GM19025 (cell line): Measurements from ENCODE around the gene SVIL.
"Not testable (repeated sequence)": the region's sequence is repeated elsewhere in the genome, so short reads cannot be mapped to it uniquely, and the experiment has no call there.

ENCODE experiments used
- ATAC-seq: cut with Tn5 transposase; IDR thresholded peaks from one replicate; pipeline ENCODE4 v1.9.1; 2021; ENCODE audit warnings: mild to moderate bottlenecking, low read depth, moderate library complexity; ENCODE audit not compliant: unreplicated experiment

The SVIL gene

DNA sequence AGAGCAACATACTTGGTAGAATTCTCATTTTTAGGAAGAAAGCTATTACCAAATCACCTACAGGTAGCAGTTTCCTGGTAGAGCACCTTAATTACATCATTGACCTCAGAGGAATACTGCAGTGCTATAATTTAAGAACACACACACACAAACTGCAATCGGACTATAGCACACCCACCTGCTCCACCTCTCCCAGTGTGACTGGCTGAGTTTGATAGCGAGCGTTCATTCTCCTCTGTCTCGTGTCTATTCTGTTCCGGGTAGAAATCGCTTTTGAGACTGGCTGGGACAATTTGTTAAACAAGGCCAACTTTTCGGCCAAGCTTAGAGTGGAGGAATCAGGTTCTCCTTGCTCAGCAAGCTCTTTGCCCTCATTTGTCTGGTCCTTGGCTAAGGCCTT is 110.5 kb downstream of the SVIL start:
- ATAC-seq: no peak

DNA sequence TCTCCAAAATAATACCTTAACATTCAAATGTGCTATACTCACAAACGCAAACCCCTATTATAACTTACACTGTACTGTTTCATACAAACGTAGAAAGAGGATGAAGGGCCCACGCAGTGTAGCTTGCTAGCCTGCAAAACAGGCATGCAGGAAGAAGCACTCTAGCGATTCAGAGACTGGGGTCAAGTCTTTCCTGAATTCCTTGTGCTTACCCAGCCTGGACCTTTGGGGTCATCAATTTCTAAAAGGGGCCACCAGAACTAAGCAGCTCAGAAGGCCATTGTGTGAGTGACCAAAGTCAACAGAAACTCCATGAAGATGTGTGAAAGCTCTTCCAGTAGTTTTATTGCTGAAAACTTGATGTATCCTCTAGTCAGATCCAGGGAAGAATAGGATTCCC is 111.9 kb downstream of the SVIL start:
- no peak for ATAC-seq

DNA sequence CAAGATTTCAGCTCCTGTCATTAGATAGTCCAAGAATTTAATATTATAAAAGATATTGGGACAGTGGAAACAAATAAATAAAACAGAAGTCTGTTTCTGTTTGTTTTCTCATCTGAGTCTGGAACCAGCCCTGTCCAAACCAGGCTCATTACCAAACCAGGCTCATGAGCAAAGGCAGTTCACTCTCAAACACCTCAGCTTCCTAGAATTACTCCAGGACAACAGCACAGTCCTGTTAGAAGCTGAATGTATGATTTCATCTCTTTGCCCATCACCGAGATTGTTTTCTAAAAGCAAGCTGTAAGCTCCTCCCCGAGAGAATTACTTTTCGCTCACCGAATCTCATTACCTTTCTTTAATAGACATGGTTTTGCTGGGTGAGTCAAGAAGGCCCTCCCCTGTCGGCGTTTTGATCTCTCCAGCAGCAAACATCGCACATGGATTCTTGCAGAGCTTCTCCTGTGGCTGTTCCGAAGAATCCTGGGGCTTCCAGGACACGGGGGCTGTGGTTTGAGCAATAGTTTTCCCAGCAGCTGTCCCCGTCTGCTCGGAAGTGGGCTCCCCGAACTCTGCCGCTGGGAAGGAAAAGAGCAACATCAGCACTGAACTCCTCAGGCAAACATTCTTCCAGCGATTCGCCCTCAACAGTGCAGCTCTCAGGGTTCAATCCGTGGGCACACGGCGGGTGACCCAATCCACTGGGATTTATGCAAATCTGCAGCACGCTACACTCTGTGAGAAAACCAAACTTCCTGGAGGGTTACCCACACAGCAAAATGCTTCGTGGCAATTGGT is 112.5 kb downstream of the SVIL start:
- ATAC-seq: no peak

DNA sequence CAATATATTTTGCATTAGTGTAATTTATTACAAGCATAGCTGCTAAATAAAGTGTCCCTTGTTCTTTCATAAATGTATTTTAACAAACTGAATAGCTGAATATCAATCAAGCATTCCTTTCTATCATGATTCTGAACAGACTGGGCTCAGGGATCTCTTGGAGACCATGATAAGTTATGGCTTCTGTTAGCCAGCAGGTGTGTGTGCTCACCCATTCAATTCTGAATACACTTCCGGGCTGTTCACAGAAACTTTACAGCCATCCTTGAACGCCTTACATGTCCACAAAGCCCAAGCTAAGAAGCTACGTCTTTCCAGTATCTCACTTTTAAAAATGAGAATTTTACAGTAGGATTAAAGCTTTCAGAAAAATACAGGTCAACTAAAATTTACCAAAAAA is 115.1 kb downstream of the SVIL start:
- no peak for ATAC-seq

DNA sequence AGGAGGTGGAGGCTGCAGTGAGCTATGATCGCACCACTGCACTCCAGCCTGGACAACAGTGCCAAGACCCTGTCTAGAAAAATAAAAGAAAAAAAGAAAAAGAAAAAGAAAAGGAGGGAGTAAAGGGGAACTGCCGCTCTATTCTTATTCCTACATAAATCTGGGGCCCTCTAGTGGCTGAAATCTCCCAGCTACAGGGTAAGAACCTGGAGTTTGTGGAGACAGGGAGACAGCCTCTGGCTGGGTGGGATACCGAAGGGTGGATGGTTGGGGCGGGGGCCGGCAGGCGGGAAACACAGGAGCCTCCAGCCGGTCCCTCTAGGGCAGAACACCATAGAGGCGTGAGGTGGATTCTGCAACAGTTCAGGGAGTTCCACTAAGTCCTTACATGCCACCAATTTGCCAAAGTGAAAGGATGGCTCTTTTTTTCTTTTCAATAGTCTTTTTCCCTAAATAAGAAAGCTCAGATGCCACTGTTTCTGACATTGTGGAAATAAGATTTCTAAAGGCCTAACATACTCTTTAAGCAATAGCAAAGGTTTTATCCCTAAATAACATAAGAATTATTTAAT is 117.3 kb downstream of the SVIL start:
- no peak for ATAC-seq

DNA sequence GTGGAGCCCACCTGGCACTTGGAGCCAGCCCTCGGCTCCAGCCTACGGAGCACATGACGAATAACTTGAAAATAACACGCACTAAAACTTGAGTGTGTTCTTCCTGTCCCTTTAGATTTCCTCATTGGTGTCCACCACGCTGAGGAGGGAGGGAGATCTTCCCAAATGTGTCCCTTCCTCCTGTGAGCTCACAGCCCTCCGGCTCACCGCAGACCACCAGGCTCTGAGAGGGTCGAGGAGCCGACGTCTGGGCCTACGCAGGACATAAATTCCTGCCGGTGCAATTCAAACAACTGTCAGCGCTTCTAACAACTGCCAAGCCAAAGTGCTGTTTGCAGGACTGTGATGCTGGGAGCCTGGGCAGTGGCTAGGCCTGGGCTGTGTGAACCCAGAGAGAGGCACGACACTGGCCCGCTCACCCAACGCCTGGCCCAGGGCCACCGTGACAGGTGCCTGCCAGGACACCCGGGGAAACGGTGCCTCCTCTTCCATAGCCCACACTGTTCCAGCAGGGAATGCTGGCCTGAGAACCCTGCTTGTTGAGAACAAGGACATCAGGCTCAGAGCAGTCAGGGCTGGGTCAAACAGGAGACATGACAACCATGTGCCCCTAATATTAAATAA is 118.3 kb downstream of the SVIL start:
- not testable (repeated sequence) for ATAC-seq

DNA sequence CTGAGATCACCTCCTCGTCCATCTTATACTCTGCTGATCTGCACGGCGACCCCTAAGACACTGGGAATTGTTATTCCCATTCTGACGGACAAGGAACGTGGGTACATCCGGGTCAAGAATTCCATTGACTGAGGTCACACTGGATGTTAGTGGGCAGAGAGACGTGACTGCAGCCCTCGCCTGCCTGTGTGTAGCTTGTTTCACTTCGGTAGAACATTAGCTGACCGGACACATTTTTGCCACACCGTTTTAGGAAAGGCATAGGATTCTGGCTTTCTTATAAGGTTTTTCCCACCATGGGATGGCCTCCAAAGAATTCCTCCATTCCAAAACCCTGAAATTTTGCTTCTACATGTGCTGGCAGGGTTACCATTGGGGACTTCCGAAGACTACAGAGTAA is 118.9 kb downstream of the SVIL start:
- ATAC-seq: not testable (repeated sequence)

DNA sequence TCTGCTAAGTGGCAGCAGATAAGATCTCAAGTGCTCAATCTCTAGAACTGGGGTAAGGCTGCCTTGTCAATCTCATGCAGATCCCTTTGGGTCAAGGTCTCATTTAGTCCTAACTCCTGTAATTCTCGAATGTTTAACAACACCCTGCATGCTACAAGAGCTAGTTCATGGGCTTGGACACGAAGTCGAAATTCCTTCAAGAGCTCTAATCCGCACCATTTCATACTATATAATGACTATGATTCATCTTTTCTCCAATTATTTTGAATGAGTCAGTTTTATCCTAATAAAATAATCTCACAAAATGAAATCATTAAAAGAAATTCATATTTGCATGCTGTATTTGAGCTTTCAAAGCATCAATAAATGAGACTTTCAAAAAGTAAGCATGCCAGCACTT is 119.7 kb downstream of the SVIL start:
- ATAC-seq: not testable (repeated sequence)

DNA sequence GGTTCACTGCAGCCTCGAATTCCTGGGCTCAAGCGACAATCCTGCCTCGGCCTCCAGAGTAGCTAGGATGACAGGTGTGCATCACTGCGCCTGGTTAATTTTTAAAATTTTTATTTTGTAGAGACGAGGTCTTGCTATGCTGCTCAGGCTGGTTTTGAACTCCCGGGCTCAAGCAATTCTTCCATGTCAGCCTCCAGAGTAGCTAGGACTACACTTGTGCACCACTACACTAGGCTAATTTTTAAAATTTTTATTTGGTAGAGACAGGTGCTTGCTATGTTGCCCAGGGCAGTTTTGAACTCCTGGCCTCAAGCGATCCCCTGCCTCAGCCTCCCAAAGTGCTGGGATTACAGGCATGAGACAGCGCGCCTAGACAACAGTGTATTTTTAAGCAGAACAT is 120.5 kb downstream of the SVIL start:
- ATAC-seq: no peak

DNA sequence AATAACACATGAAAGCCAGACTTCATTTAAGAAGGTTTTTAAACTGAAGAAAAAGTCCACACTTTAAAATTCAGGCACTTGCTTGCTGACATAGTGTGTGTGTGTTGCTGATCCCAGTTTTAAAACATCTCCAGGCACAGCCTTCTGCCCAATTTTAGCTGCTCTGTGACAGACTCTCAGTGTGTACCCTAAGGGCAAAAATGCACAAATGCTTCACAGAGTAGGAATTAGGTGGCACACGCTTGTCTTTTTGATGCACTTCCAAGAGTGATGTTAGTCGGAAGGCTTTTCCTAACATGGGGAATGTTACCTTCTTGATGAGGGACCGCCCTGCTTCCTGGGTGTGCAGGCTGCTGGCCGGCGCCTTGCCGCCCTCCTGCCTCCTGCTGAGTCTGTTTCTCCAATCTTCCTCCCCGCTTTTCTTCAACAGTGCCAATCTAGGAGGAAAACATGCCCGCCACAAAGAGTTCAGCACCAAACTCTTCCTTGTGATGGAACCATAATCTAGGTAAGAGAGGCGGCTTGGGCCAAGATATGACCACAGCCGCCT is 122.3 kb downstream of the SVIL start:
- ATAC-seq: no peak

DNA sequence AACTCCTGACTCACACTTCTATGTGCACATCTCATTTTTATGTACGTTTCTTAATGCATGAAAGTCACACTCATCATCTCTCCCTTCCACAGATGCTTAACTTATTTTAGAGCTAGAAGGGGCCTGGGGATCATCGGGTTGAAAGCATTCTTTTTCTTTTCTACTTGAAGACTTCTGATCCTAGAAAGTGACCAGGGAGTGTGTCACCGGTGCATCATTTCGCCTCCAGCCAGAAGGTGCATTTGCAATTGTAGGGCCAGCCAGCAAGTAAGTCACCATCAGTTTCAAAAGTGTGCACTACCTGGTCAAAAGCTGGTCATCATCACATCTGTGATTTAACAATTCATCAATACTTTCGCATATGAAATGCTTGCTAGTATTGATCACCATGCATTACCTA is 123.0 kb downstream of the SVIL start:
- ATAC-seq: not testable (repeated sequence)

DNA sequence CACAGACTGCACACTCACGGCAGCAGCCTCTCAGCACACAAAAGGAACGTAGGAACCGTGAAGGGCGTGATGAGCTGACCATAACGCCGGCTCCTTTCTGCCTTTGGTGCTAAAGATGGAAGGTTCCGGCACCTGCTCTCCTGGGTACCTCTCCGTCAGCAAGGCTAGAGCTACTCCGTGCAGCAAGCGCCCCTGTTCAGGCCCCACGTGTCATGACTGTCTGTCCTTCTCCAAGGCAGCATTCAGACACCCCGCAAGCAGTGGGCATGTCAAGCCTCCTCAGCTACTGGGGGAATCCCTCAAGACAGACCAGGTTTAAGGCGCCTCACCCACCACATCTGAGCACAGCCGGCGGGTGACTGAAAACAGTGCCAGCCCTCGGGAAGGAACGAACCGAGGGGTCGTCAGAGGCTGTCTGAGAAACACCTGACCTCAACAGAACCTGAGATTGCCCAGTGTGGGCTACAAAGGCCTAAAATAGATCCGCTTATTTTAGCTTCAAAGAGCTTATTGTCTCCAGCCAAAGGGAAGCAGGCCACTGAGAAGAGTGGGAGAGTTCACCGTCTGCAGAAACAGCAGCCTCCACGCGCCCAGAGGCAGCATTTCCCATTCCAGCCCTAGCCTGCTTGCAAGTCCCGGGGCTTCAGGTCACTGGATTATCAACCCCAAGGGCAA is 124.2 kb downstream of the SVIL start:
- ATAC-seq: not testable (repeated sequence)

DNA sequence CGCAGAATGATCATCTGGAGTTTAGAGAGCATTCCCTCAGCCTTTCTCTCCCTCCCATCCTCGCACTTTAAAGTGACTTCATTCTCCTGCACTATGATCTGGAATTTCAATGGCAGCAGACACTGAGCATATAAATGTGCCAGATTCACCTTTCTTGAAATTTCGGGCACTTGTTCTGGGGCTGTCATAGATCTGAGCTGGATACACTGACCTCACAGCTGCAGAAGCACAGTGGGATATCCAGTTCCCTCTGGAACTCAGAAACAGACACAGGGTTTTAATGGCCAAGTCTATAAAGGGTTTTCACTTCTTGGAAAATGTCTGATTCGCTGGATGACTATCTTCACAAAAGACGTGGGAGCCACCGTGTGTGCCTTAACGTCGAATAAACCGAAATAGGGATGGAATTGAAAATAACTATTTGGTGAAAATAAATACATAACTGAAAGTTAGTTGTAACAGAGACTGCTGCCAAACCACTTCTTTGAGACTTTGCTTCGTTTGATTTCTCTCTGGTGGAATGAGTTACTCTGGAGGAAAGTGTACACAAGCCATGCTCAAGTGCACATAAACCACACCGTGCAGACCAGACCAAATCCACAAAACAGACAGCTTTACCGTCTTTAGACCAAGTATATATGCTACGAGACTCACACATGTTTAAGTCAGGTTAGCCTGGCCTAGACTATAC is 126.1 kb downstream of the SVIL start:
- no peak for ATAC-seq

DNA sequence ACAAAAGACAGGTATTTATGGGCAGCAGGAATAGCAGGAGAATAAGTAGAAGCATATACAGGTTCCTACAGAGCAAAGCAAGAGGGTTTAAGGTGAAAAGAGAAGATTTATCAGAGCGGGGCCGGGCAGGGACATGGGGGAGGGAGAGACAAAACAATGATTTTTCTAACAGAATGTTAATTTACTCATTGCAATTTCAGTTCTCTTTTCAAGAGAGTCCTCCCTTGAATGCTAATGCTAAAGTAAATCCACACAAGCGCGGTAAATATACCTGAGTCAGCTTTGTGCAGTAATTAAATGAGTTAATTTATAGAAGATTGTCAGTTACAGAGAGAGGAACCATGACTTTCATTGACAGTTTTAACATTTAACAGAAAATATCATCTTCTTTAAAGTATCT is 127.0 kb downstream of the SVIL start:
- not testable (repeated sequence) for ATAC-seq

DNA sequence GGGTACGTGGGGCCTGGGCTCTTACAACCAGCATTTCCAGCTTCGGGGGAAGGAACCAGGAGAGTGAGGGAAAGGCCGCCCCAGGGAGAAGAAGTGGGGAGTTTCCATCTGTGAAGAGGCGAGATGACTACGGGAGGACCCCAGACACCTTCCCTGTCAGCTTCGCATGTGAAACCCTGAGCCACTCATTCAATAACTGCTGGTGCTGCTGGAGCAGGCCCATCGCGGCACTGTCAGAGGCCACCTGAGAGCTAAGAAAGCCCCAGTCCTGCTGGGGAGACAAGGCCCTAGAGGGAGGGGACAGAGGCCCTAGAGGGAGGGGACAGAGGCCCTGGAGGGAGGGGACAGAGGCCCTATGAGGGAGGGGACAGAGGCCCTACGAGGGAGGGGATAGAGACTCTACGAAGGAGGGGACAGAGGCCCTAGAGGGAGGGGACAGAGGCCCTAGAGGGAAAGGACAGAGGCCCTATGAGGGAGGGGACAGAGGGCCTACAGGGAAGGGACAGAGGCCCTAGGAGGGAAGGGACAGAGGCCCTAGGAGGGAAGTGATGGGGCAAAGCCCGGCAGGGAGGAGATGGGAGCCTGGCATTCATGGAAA is 128.3 kb downstream of the SVIL start:
- not testable (repeated sequence) for ATAC-seq

DNA sequence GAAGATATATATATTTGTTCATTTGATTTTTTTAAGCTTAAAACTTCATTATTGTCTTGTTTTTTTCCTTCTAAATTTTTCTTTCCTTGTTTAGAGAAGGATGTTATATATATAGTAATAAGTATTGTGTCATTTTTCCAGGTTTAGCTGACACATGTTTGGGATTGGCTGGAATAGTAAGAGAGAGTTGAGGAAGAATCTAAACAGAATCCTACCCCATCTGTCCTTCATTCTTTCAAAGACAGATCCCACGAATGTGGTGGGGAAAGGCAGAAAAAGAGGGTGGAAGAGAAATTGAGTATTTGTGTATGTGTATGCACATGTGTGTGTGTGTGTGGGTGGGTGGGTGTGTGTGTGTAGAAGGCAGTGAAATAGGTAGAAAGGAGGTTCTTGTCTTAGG is 132.4 kb downstream of the SVIL start:
- ATAC-seq: no peak

DNA sequence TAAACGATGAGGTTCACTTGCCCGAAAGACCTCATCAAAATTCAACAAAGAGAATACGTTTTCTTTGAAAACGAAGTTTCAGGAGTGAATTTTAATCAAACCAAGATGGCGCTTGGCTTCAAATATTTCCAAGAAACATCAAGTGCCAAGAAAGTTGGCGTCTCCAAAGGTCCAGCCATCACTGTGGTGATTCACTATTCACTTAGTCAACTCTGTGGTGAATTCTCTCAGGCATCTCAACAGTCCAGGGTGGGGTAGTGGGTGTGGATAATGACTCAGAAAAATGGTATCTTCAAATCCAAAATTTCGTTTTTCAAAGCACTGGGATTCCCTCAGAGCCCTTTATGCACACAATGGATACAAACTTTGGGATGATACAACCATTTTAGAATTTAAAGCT is 133.1 kb downstream of the SVIL start:
- ATAC-seq: no peak

DNA sequence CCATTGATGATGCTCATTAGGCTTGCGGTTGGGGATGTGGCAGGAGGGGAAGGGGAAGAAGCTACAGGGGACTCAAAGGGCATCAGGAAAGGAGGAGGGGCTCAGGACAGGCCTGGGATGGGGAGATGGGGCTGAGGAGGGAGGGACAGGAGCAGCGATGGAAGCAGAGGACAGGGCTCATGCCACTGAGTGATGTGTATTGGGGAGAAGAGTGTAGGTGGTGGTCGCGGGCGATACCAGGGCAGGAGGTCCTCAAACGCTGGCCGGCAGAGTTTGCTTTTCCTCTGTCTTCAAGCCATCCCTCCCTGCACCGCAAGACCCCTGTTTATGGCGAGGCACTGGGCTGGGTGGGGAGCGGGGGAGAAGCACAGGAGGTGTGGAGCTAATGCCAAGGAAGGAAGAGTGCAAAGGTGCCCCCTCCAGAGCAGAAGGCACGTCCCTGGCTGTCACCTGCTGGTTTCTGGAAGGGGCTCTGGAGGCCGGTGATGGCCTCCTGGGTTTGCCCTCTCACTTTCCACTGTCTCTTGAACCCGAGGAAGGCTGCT is 134.7 kb downstream of the SVIL start:
- ATAC-seq: no peak

DNA sequence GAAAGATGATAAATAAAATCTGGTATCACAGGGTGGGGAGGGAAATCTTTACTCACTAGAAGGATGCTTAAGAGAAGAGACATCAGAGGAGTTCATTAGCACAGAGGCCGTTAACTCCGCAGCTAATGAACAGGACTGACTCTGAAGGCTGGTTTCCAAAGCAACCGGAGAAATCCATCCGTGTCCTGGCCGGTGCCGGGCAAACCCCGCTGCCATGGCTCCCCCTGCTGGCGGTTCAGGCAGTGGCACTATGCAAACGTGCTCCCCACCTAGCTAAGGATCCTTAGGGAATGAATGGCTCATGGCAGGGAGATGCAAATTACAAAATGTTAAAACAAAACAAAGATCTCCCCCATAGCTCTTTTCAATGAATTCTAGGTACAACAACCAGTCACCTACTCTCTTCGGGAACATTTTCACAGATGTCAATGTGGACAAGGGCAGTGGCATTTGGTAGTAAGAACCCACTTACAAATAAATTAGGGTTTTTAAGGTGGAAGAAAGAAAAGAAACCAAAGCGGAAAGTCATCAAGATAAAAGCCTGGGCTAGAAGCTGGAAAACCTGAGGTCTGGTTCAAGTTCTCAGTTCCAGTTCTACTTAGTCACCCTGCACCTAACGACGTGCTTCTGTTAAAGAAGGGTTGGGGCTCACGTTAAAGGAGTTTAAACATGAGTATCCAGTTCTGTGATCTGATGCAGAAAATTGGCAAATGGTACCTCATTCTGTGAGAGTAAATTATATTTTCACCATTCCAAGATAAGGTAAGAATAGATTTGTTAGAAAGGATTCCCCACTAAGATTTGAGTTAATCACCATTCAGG is 138.2 kb downstream of the SVIL start:
- no peak for ATAC-seq
